Keratinocyte (primary cell): ENCODE measurements around the gene SLC4A9. TPM values are rescaled to one million over a fixed set of nuclear protein-coding genes. Genes with fewer than 3 reads are reported as not detected.

Experiments
- DNase-seq: peaks from one replicate; pipeline ENCODE4 v3.0.0-alpha.2; 2011; ENCODE audit warnings: low read depth, missing footprints, low spot score
- FAIRE-seq: peaks from 2 replicates; lab custom pipeline; 2011; peaks lifted over from hg19 to GRCh38; lab: Jason Lieb, UNC
- H2AFZ ChIP-seq: 2 replicates; pipeline ENCODE4 v1.6.0; 2012; ENCODE audit warnings: low read length, control low read depth, inconsistent platforms; ENCODE audit not compliant: control insufficient read depth
- H3K27ac ChIP-seq: 2 replicates; pipeline ENCODE4 v1.5.1; 2011; ENCODE audit warnings: low read length; ENCODE audit not compliant: control insufficient read depth, insufficient read depth
- H3K27me3 ChIP-seq: 3 replicates; pipeline ENCODE4 v1.6.0; 2011; ENCODE audit warnings: low read length; ENCODE audit not compliant: control insufficient read depth, insufficient read depth; ENCODE audit errors: extremely low read depth
- H3K36me3 ChIP-seq, 2 experiments: 2 replicates in 1 of 2; 3 replicates in 1 of 2; pipeline ENCODE4 v1.5.1; 2011; ENCODE audit warnings: low read length in 2 of 2, mild to moderate bottlenecking in 1 of 2; ENCODE audit not compliant: control insufficient read depth in 2 of 2, insufficient read depth in 2 of 2; ENCODE audit errors: extremely low read depth in 1 of 2
- H3K4me1 ChIP-seq: 3 replicates; pipeline ENCODE4 v1.5.1; 2011; ENCODE audit warnings: low read length; ENCODE audit not compliant: control insufficient read depth, insufficient read depth; ENCODE audit errors: extremely low read depth
- H3K4me2 ChIP-seq: 3 replicates; pipeline ENCODE4 v1.6.0; 2011; ENCODE audit warnings: low read depth, low read length; ENCODE audit not compliant: control insufficient read depth, insufficient read depth; ENCODE audit errors: extremely low read depth
- H3K4me3 ChIP-seq, 3 experiments: fragments of 200-600 bp in 1 of 3; sonication (generic) in 1 of 3; 2 replicates in 2 of 3; 3 replicates in 1 of 3; pipeline ENCODE4 v1.5.1; 2011 to 2016; ENCODE audit warnings: low read length in 3 of 3, mild to moderate bottlenecking in 3 of 3, control low read depth in 2 of 3, inconsistent platforms in 1 of 3, low read depth in 1 of 3, mixed read lengths in 1 of 3, mixed run types in 1 of 3, moderate library complexity in 1 of 3; ENCODE audit not compliant: control insufficient read depth in 2 of 3, insufficient read depth in 2 of 3; ENCODE audit errors: extremely low read depth in 1 of 3
- H3K79me2 ChIP-seq: 2 replicates; pipeline ENCODE4 v1.6.0; 2012; ENCODE audit warnings: low read length; ENCODE audit not compliant: control insufficient read depth, insufficient read depth
- H3K9ac ChIP-seq: 3 replicates; pipeline ENCODE4 v1.6.0; 2011; ENCODE audit warnings: low read length; ENCODE audit not compliant: control insufficient read depth, insufficient read depth; ENCODE audit errors: extremely low read depth
- H3K9me1 ChIP-seq: 3 replicates; pipeline ENCODE4 v1.6.0; 2011; ENCODE audit warnings: low read length; ENCODE audit not compliant: control insufficient read depth, insufficient read depth; ENCODE audit errors: extremely low read depth
- H3K9me3 ChIP-seq: 2 replicates; pipeline ENCODE4 v1.5.1; 2012; ENCODE audit warnings: low read depth, low read length; ENCODE audit not compliant: control insufficient read depth
- H4K20me1 ChIP-seq: 3 replicates; pipeline ENCODE4 v1.6.0; 2011; ENCODE audit warnings: low read length; ENCODE audit not compliant: control insufficient read depth, insufficient read depth; ENCODE audit errors: extremely low read depth
- CTCF ChIP-seq, 3 experiments: IDR thresholded peaks in 1 of 3; conservative IDR thresholded peaks in 1 of 3; optimal IDR thresholded peaks in 1 of 3; 2 replicates in 2 of 3; 3 replicates in 1 of 3; pipeline versions ENCODE3 to v1.5.1; 2011; ENCODE audit warnings: low read length in 3 of 3, mild to moderate bottlenecking in 3 of 3, moderate library complexity in 2 of 3, control low read depth in 1 of 3, inconsistent platforms in 1 of 3; ENCODE audit not compliant: insufficient read depth in 2 of 3; ENCODE audit errors: extremely low read depth in 1 of 3
- EZH2 ChIP-seq: IDR thresholded peaks from one replicate; pipeline ENCODE4 v1.6.1; 2012; ENCODE audit warnings: inconsistent platforms, mild to moderate bottlenecking, low read length, moderate library complexity
- dilution Hi-C: fragments of 300-500 bp; cut with MboI; formaldehyde crosslinking; loops from one replicate; pipeline ENCODE4 v1.7.0; 2020; ENCODE audit warnings: low sequenced_read_pairs; ENCODE audit not compliant: extremely low pct_ligation_motif_present
- polyA plus RNA-seq, 5 experiments: library from polyadenylated mRNA; depleted of rRNA in 3 of 5; stranded (reverse) in 3 of 5; stranded (forward) in 1 of 5; unstranded in 1 of 5; fragments of >200 nt; gene quantifications; 1 replicate in 1 of 5; 2 replicates in 3 of 5; 3 replicates in 1 of 5; pipeline versions ENCODE4 v1.2.1 to v1.2.3, GENCODE V29; 2011 to 2012; ENCODE audit warnings: missing spikeins in 2 of 5, low read depth in 1 of 5, low replicate concordance in 1 of 5

The SLC4A9 gene
- polyA plus RNA-seq, 1 donor (not counting 4 experiments of a cell fraction or from before 2014, with no cell fraction given) = 0.07 TPM

- TF ChIP-seq CTCF (optimal IDR thresholded peaks at IDR 0.05 in 1 of 3, IDR thresholded peaks at IDR 0.05 in 1 of 3, conservative IDR thresholded peaks at IDR 0.05 in 1 of 3; ENCODE audit: extremely low read depth in 1 of 3, insufficient read depth in 2 of 3, low read length in 3 of 3) (no peak), EZH2 (no peak)
- Histone ChIP-seq H3K9me1 (no peaks in the 10 kb centered on the region), H3K9ac (no peak overlapping the region), H3K4me1 (peaks cover 9% of the 10 kb centered on the region), H4K20me1 (no peaks in the 10 kb centered on the region), H2AFZ (no peak overlapping the region), H3K27me3 (no peaks in the 10 kb centered on the region), H3K36me3 (no peaks in the 10 kb centered on the region), H3K4me2 (no peak overlapping the region), H3K9me3 (no peaks in the 10 kb centered on the region), H3K79me2 (no peaks in the 10 kb centered on the region), H3K4me3 (no peak overlapping the region), H3K27ac (no peak overlapping the region)
- FAIRE-seq (no peak), DNase-seq (no peak)
- dilution Hi-C loops = no loop called here
Measured at GRCh38 chr5:140393738-140394137, 33.7 kb downstream of the SLC4A9 start.

GRCh38 chr5:140398379-140398811, 38.4 kb downstream of the SLC4A9 start:
- Histone ChIP-seq H3K36me3 (no peaks in the 10 kb centered on the region), H3K79me2 (peaks cover 18% of the 10 kb centered on the region), H3K4me3 (no peak overlapping the region), H2AFZ (no peak overlapping the region), H3K9me1 (no peaks in the 10 kb centered on the region), H4K20me1 (peaks cover 4% of the 10 kb centered on the region), H3K4me1 (peaks cover 21% of the 10 kb centered on the region), H3K9me3 (no peaks in the 10 kb centered on the region), H3K27me3 (no peaks in the 10 kb centered on the region), H3K4me2 (peak overlapping the region; percentile 41), H3K27ac (peak overlapping the region; percentile 76), H3K9ac (peak overlapping the region; percentile 44)
- dilution Hi-C loops = no loop called here
- DNase-seq = no peak
- no peak for TF ChIP-seq EZH2
- no peak for TF ChIP-seq CTCF (optimal IDR thresholded peaks at IDR 0.05 in 1 of 3, IDR thresholded peaks at IDR 0.05 in 1 of 3, conservative IDR thresholded peaks at IDR 0.05 in 1 of 3; ENCODE audit: extremely low read depth in 1 of 3, insufficient read depth in 2 of 3, low read length in 3 of 3)
- no peak for FAIRE-seq
